GM23338 (cell line): ENCODE results near the gene SYVN1. TPM values are rescaled to one million over a fixed set of nuclear protein-coding genes. Genes with fewer than 3 reads are reported as not detected.

ENCODE experiments used
- ATAC-seq: fragments of 200-7000 bp; cut with Tn5 transposase; 3 replicates; pipeline ENCODE4 v1.9.1; 2020
- DNase-seq: peaks from one replicate; pipeline ENCODE4 v3.0.0-alpha.2; 2015; ENCODE audit warnings: low spot score
- H2AFZ ChIP-seq: fragments of 200-600 bp; sonication (generic); 2 replicates; pipeline ENCODE4 v1.8.0; 2016; ENCODE audit warnings: antibody characterized with exemption, mild to moderate bottlenecking, moderate library complexity
- H3F3A ChIP-seq: fragments of 200-600 bp; sonication (generic); replicated peaks from 2 replicates; pipeline ENCODE4 v1.8.0; 2017; ENCODE audit warnings: antibody characterized with exemption, mixed run types, low read depth
- H3K27ac ChIP-seq: fragments of 200-600 bp; sonication (generic); 2 replicates; pipeline ENCODE4 v1.6.1; 2016; ENCODE audit warnings: low read depth
- H3K27me3 ChIP-seq: fragments of 200-600 bp; sonication (generic); 2 replicates; pipeline ENCODE4 v1.8.0; 2016; ENCODE audit warnings: mild to moderate bottlenecking, mixed run types, moderate library complexity; ENCODE audit not compliant: insufficient read depth
- H3K36me3 ChIP-seq: fragments of 200-600 bp; sonication (generic); 2 replicates; pipeline ENCODE4 v1.8.0; 2016; ENCODE audit warnings: mild to moderate bottlenecking; ENCODE audit not compliant: insufficient read depth
- H3K4me1 ChIP-seq: fragments of 200-600 bp; sonication (generic); 2 replicates; pipeline ENCODE4 v1.8.0; 2016; ENCODE audit warnings: mild to moderate bottlenecking, moderate library complexity; ENCODE audit not compliant: insufficient read depth
- H3K4me2 ChIP-seq: fragments of 200-600 bp; sonication (generic); 2 replicates; pipeline ENCODE4 v1.7.1; 2017; ENCODE audit warnings: mixed run types
- H3K4me3 ChIP-seq: fragments of 200-600 bp; sonication (generic); 2 replicates; pipeline ENCODE4 v1.6.1; 2016; ENCODE audit warnings: mixed run types
- H3K79me2 ChIP-seq: fragments of 200-600 bp; sonication (generic); replicated peaks from 2 replicates; pipeline ENCODE4 v1.8.0; 2017; ENCODE audit warnings: mild to moderate bottlenecking; ENCODE audit not compliant: insufficient read depth
- H3K9me2 ChIP-seq: fragments of 200-600 bp; sonication (generic); 2 replicates; pipeline ENCODE4 v1.8.0; 2017; ENCODE audit not compliant: insufficient read depth
- H4K20me1 ChIP-seq: fragments of 200-600 bp; sonication (generic); replicated peaks from 2 replicates; pipeline ENCODE4 v1.8.0; 2017; ENCODE audit warnings: mild to moderate bottlenecking; ENCODE audit not compliant: insufficient read depth
- H3K27ac Mint-ChIP-seq: 2 replicates; pipeline ENCODE4 v1.8.0; 2020; ENCODE audit warnings: inconsistent platforms, mild to moderate bottlenecking, moderate library complexity, mixed read lengths
- H3K27me3 Mint-ChIP-seq: 3 replicates; pipeline ENCODE4 v1.8.0; 2022; ENCODE audit warnings: low read depth, mild to moderate bottlenecking, moderate library complexity, mixed read lengths, inconsistent platforms; ENCODE audit not compliant: insufficient read depth, poor library complexity
- H3K36me3 Mint-ChIP-seq: 3 replicates; pipeline ENCODE4 v1.8.0; 2021; ENCODE audit warnings: low read depth, mild to moderate bottlenecking, inconsistent platforms, moderate library complexity, mixed read lengths
- H3K4me1 Mint-ChIP-seq: 3 replicates; pipeline ENCODE4 v1.8.0; 2020; ENCODE audit warnings: mild to moderate bottlenecking, inconsistent platforms, mixed read lengths
- H3K4me3 Mint-ChIP-seq: 3 replicates; pipeline ENCODE4 v1.8.0; 2021; ENCODE audit warnings: moderate library complexity, mild to moderate bottlenecking, inconsistent platforms, mixed read lengths
- H3K9me3 Mint-ChIP-seq: 3 replicates; pipeline ENCODE4 v1.8.0; 2020; ENCODE audit warnings: moderate library complexity, mild to moderate bottlenecking, inconsistent platforms, mixed read lengths
- CREB1 ChIP-seq: fragments of 250-450 bp; sonication (Bioruptor Pico); IDR thresholded peaks from 2 replicates; pipeline ENCODE4 v1.5.0; 2020; ENCODE audit warnings: low read depth, mild to moderate bottlenecking, moderate library complexity
- CTCF ChIP-seq, 2 experiments: fragments of 200-600 bp in 1 of 2; sonication (generic) in 1 of 2; conservative IDR thresholded peaks; 2 replicates each; pipeline versions ENCODE4 v1.5.1 to v1.6.1; 2016 to 2017; ENCODE audit warnings: antibody characterized with exemption in 2 of 2, low read depth in 2 of 2, mild to moderate bottlenecking in 2 of 2, moderate library complexity in 1 of 2
- ETS1 ChIP-seq: IDR thresholded peaks from 2 replicates; pipeline ENCODE4 v1.6.1; 2016; ENCODE audit warnings: antibody characterized with exemption
- EZH2 ChIP-seq: fragments of 200-600 bp; sonication (generic); IDR thresholded peaks from one replicate; pipeline ENCODE4 v1.8.0; 2017; ENCODE audit warnings: antibody characterized with exemption, mild to moderate bottlenecking, low read depth; ENCODE audit not compliant: unreplicated experiment
- EZH2phosphoT487 ChIP-seq: fragments of 200-600 bp; sonication (generic); IDR thresholded peaks from one replicate; pipeline ENCODE4 v1.8.1; 2018; ENCODE audit warnings: antibody characterized with exemption; ENCODE audit not compliant: unreplicated experiment
- JUNB ChIP-seq: IDR thresholded peaks from one replicate; pipeline ENCODE4 v1.6.1; 2016; ENCODE audit warnings: antibody characterized with exemption; ENCODE audit not compliant: unreplicated experiment
- REST ChIP-seq: IDR thresholded peaks from one replicate; pipeline ENCODE4 v1.6.1; 2018; ENCODE audit warnings: antibody characterized with exemption; ENCODE audit not compliant: unreplicated experiment
- STAT1 ChIP-seq: IDR thresholded peaks from one replicate; pipeline ENCODE4 v1.6.1; 2016; ENCODE audit warnings: antibody characterized with exemption; ENCODE audit not compliant: unreplicated experiment
- ZNF114 ChIP-seq: fragments of 250-450 bp; sonication (Bioruptor Pico); IDR thresholded peaks from 2 replicates; pipeline ENCODE4 v1.5.0; 2020; ENCODE audit warnings: mild to moderate bottlenecking, moderate library complexity
- ZNF331 ChIP-seq: fragments of 250-450 bp; sonication (Bioruptor Pico); IDR thresholded peaks from 2 replicates; pipeline ENCODE4 v1.5.0; 2020; ENCODE audit warnings: low read depth, mild to moderate bottlenecking, moderate library complexity
- ZNF462 ChIP-seq: fragments of 250-450 bp; sonication (Bioruptor Pico); IDR thresholded peaks from 2 replicates; pipeline ENCODE4 v1.5.0; 2020; ENCODE audit warnings: mild to moderate bottlenecking, moderate library complexity
- polyA plus RNA-seq: library from polyadenylated mRNA; unstranded; fragments of >200 nt; fragmentation: Nextera tagmentation; extraction: Ambion mirVana; gene quantifications from 2 replicates; pipeline ENCODE4 v1.2.1, GENCODE V29; 2016
- total RNA-seq: library from RNA; depleted of rRNA; stranded (reverse); fragments of >200 nt; shearing (Covaris generic); gene quantifications from 2 replicates; pipeline ENCODE4 v1.2.3, GENCODE V29; 2014

The SYVN1 gene
- total and polyA plus RNA-seq, 2 experiments from 2014 or later = 13.8 to 28.7 TPM

GRCh38 chr11:65083134-65083833, 51.0 kb downstream of the SYVN1 start (continued):
- TF ChIP-seq ZNF462 (no peak), STAT1 (no peak), ETS1 (no peak)

- H3K79me2 ChIP-seq = peaks cover 57% of the 10 kb centered on the region
- no peak overlapping the region for H2AFZ ChIP-seq
- TF ChIP-seq ZNF331 (CRISPR knock-in tag) (no peak), CTCF (conservative IDR thresholded peaks at IDR 0.05; ENCODE audit: low read depth in 2 of 2) (no peak), REST (no peak), EZH2 (no peak), ZNF114 (no peak), CREB1 (no peak), STAT1 (no peak), EZH2phosphoT487 (no peak), JUNB (no peak)
- no peak overlapping the region for H3K4me2 ChIP-seq
- H3K27me3 ChIP-seq = no peaks in the 10 kb centered on the region
- Mint-ChIP-seq H3K36me3 (peaks cover 69% of the 10 kb centered on the region), H3K4me3 (no peak overlapping the region; the same call in 2 of the 3 replicates), H3K27me3 (peaks cover 5% of the 10 kb centered on the region), H3K4me1 (peaks cover 24% of the 10 kb centered on the region), H3K9me3 (no peaks in the 10 kb centered on the region; the same call in 2 of the 3 replicates), H3K27ac (no peak overlapping the region)
- ATAC-seq (no peak), DNase-seq (no peak)
- H3F3A ChIP-seq = peaks cover 29% of the 10 kb centered on the region; the same call in 1 of the 2 replicates
- peaks cover 16% of the 10 kb centered on the region for H3K36me3 ChIP-seq
- no peak overlapping the region for H3K4me3 ChIP-seq
- peaks cover 45% of the 10 kb centered on the region for H4K20me1 ChIP-seq
- H3K4me1 ChIP-seq = peaks cover 8% of the 10 kb centered on the region; the same call in 1 of the 2 replicates
- no peaks in the 10 kb centered on the region for H3K9me2 ChIP-seq
- peak overlapping the region; percentile 74; the same call in 1 of the 2 replicates for H3K27ac ChIP-seq
Observed at GRCh38 chr11:65078786-65079342, 55.5 kb downstream of the SYVN1 start.
